Activated T-cell treated with anti-CD3 and anti-CD28 coated beads, Interleukin-2, amount 50 U/mL, for 4 hours (primary cell): ENCODE measurements around the gene EN2. TPM values are rescaled to one million over a fixed set of nuclear protein-coding genes. Genes with fewer than 3 reads are reported as not detected.

ENCODE experiments used
- ATAC-seq, 2 donors: fragments of 200-7000 bp; cut with Tn5 transposase; one replicate each; pipeline ENCODE4 v1.10.0; 2021
- DNase-seq: peaks from one replicate; pipeline ENCODE4 v3.0.0-alpha.2; 2020
- H3K27me3 Mint-ChIP-seq: one replicate; pipeline ENCODE4 v1.8.0; 2021; ENCODE audit warnings: low read depth, mixed read lengths
- H3K36me3 Mint-ChIP-seq: one replicate; pipeline ENCODE4 v1.8.0; 2022; ENCODE audit warnings: mixed read lengths; ENCODE audit not compliant: insufficient read depth
- H3K4me1 Mint-ChIP-seq: one replicate; pipeline ENCODE4 v1.8.0; 2021; ENCODE audit warnings: low read depth, mixed read lengths
- H3K4me3 Mint-ChIP-seq: one replicate; pipeline ENCODE4 v1.8.0; 2021; ENCODE audit warnings: mild to moderate bottlenecking, moderate library complexity, mixed read lengths
- H3K9me3 Mint-ChIP-seq: one replicate; pipeline ENCODE4 v1.8.0; 2021; ENCODE audit warnings: mixed read lengths
- total RNA-seq, 3 donors: library from RNA; stranded (reverse); gene quantifications; one replicate each; pipeline ENCODE4 v1.2.1, GENCODE V29; 2021

Gene EN2
- total RNA-seq, 3 donors from 2014 or later: not detected

GRCh38 chr7:155422599-155423336 lies 35.2 kb upstream of the EN2 start:
- H3K4me3 Mint-ChIP-seq: no peak overlapping the region
- H3K27me3 Mint-ChIP-seq: peaks cover 21% of the 10 kb centered on the region
- no peaks in the 10 kb centered on the region for H3K4me1 Mint-ChIP-seq
- DNase-seq (no peak), ATAC-seq (no peak)
- no peaks in the 10 kb centered on the region for H3K36me3 Mint-ChIP-seq
- no peaks in the 10 kb centered on the region for H3K9me3 Mint-ChIP-seq

- Mint-ChIP-seq H3K9me3 (no peaks in the 10 kb centered on the region), H3K27me3 (peaks cover 18% of the 10 kb centered on the region), H3K4me3 (no peak overlapping the region), H3K36me3 (no peaks in the 10 kb centered on the region), H3K4me1 (no peaks in the 10 kb centered on the region)
- ATAC-seq (no peak), DNase-seq (no peak)
These were observed 34.3 kb upstream of the EN2 start for GRCh38 chr7:155423337-155424285.

GRCh38 chr7:155424301-155425010 lies 33.5 kb upstream of the EN2 start:
- H3K9me3 Mint-ChIP-seq: no peaks in the 10 kb centered on the region
- H3K4me3 Mint-ChIP-seq: no peak overlapping the region
- H3K4me1 Mint-ChIP-seq: no peaks in the 10 kb centered on the region
- DNase-seq (no peak), ATAC-seq (no peak)
- H3K36me3 Mint-ChIP-seq: no peaks in the 10 kb centered on the region
- H3K27me3 Mint-ChIP-seq: peaks cover 20% of the 10 kb centered on the region

GRCh38 chr7:155425011-155425340 lies 33.0 kb upstream of the EN2 start:
- Mint-ChIP-seq H3K27me3 (peaks cover 21% of the 10 kb centered on the region), H3K9me3 (no peaks in the 10 kb centered on the region), H3K4me1 (no peaks in the 10 kb centered on the region), H3K4me3 (no peak overlapping the region), H3K36me3 (no peaks in the 10 kb centered on the region)
- ATAC-seq (no peak), DNase-seq (no peak)

GRCh38 chr7:155425887-155426286 lies 32.0 kb upstream of the EN2 start:
- ATAC-seq (no peak), DNase-seq (no peak)
- Mint-ChIP-seq H3K4me3 (no peak overlapping the region), H3K4me1 (no peaks in the 10 kb centered on the region), H3K9me3 (no peaks in the 10 kb centered on the region), H3K36me3 (no peaks in the 10 kb centered on the region), H3K27me3 (peaks cover 21% of the 10 kb centered on the region)

GRCh38 chr7:155426543-155427410 lies 31.2 kb upstream of the EN2 start:
- ATAC-seq: no peak
- H3K27me3 Mint-ChIP-seq: peaks cover 28% of the 10 kb centered on the region
- DNase-seq: no peak
- H3K4me3 Mint-ChIP-seq: no peak overlapping the region
- H3K4me1 Mint-ChIP-seq: no peaks in the 10 kb centered on the region
- no peaks in the 10 kb centered on the region for H3K36me3 Mint-ChIP-seq
- no peaks in the 10 kb centered on the region for H3K9me3 Mint-ChIP-seq

- ATAC-seq: no peak
- no peaks in the 10 kb centered on the region for H3K4me1 Mint-ChIP-seq
- no peaks in the 10 kb centered on the region for H3K9me3 Mint-ChIP-seq
- H3K36me3 Mint-ChIP-seq: no peaks in the 10 kb centered on the region
- H3K4me3 Mint-ChIP-seq: no peak overlapping the region
- no peak for DNase-seq
- H3K27me3 Mint-ChIP-seq: peaks cover 28% of the 10 kb centered on the region
These were observed 30.4 kb upstream of the EN2 start for GRCh38 chr7:155427411-155428038.

- Mint-ChIP-seq H3K27me3 (peaks cover 28% of the 10 kb centered on the region), H3K36me3 (no peaks in the 10 kb centered on the region), H3K4me1 (no peaks in the 10 kb centered on the region), H3K9me3 (no peaks in the 10 kb centered on the region), H3K4me3 (no peak overlapping the region)
- DNase-seq (no peak), ATAC-seq (no peak)
These were observed 29.6 kb upstream of the EN2 start for GRCh38 chr7:155428171-155428834.

GRCh38 chr7:155429651-155430050 lies 28.3 kb upstream of the EN2 start:
- ATAC-seq: no peak
- Mint-ChIP-seq H3K36me3 (no peaks in the 10 kb centered on the region), H3K4me3 (no peak overlapping the region), H3K4me1 (no peaks in the 10 kb centered on the region), H3K27me3 (peaks cover 29% of the 10 kb centered on the region), H3K9me3 (no peaks in the 10 kb centered on the region)
- DNase-seq: no peak

- DNase-seq (no peak), ATAC-seq (no peak)
- no peaks in the 10 kb centered on the region for H3K4me1 Mint-ChIP-seq
- peaks cover 28% of the 10 kb centered on the region for H3K27me3 Mint-ChIP-seq
- no peaks in the 10 kb centered on the region for H3K36me3 Mint-ChIP-seq
- no peaks in the 10 kb centered on the region for H3K9me3 Mint-ChIP-seq
- H3K4me3 Mint-ChIP-seq: no peak overlapping the region
These were observed 27.3 kb upstream of the EN2 start for GRCh38 chr7:155430606-155431005.

GRCh38 chr7:155431231-155431630 lies 26.7 kb upstream of the EN2 start:
- Mint-ChIP-seq H3K4me3 (no peak overlapping the region), H3K27me3 (peaks cover 34% of the 10 kb centered on the region), H3K9me3 (no peaks in the 10 kb centered on the region), H3K36me3 (no peaks in the 10 kb centered on the region), H3K4me1 (no peaks in the 10 kb centered on the region)
- ATAC-seq: no peak
- DNase-seq: no peak

GRCh38 chr7:155431711-155432110 lies 26.2 kb upstream of the EN2 start:
- no peak for ATAC-seq
- DNase-seq: no peak
- Mint-ChIP-seq H3K4me1 (no peaks in the 10 kb centered on the region), H3K4me3 (no peak overlapping the region), H3K27me3 (peaks cover 39% of the 10 kb centered on the region), H3K36me3 (no peaks in the 10 kb centered on the region), H3K9me3 (no peaks in the 10 kb centered on the region)

- ATAC-seq: no peak
- H3K36me3 Mint-ChIP-seq: no peaks in the 10 kb centered on the region
- no peaks in the 10 kb centered on the region for H3K4me1 Mint-ChIP-seq
- no peaks in the 10 kb centered on the region for H3K9me3 Mint-ChIP-seq
- H3K4me3 Mint-ChIP-seq: no peak overlapping the region
- DNase-seq: no peak
- H3K27me3 Mint-ChIP-seq: peaks cover 56% of the 10 kb centered on the region
These were observed 22.8 kb upstream of the EN2 start for GRCh38 chr7:155435110-155435509.
